NB4 (cell line): ENCODE measurements around the gene TM4SF18.

Experiments
- POLR2A ChIP-seq: IDR thresholded peaks from 2 replicates; pipeline ENCODE4 v1.6.1; 2011; ENCODE audit warnings: mild to moderate bottlenecking; ENCODE audit not compliant: insufficient read length; ENCODE audit errors: extremely low read depth
- TF ChIP-seq, protein P1 (sequence below): IDR thresholded peaks from one replicate; pipeline ENCODE4 v1.5.1; 2012; ENCODE audit warnings: low read depth, low read length

DNA sequence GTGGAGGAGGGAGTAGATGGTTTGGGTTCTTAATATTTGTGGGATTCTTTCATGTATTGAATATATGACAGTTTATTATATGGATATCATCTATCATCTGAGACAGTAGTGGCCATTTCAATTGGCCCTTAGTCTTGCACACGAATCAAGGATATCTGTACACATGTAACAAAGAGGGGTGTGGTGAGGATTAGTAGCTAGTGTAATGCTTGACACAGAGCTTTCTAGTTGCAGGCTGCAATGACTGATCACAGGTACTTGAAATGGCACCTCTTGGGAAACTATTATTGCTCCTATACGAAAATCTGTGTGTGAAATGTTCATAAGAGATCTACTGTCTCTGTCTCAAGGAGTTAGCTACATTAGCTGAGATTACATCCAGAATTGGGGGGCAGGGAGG lies 31.2 kb upstream of the TM4SF18 start:
- TF ChIP-seq, protein P1, sequence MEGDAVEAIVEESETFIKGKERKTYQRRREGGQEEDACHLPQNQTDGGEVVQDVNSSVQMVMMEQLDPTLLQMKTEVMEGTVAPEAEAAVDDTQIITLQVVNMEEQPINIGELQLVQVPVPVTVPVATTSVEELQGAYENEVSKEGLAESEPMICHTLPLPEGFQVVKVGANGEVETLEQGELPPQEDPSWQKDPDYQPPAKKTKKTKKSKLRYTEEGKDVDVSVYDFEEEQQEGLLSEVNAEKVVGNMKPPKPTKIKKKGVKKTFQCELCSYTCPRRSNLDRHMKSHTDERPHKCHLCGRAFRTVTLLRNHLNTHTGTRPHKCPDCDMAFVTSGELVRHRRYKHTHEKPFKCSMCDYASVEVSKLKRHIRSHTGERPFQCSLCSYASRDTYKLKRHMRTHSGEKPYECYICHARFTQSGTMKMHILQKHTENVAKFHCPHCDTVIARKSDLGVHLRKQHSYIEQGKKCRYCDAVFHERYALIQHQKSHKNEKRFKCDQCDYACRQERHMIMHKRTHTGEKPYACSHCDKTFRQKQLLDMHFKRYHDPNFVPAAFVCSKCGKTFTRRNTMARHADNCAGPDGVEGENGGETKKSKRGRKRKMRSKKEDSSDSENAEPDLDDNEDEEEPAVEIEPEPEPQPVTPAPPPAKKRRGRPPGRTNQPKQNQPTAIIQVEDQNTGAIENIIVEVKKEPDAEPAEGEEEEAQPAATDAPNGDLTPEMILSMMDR = no peak
- TF ChIP-seq POLR2A = no peak
